ENCODE data around the gene KAZN. TPM values are rescaled to one million over a fixed set of nuclear protein-coding genes. Genes with fewer than 3 reads are reported as not detected.

The KAZN gene
- polyA plus RNA-seq, 1 of the 3 experiments (the other 2 are of a cell fraction) = 6.8 TPM

DNA sequence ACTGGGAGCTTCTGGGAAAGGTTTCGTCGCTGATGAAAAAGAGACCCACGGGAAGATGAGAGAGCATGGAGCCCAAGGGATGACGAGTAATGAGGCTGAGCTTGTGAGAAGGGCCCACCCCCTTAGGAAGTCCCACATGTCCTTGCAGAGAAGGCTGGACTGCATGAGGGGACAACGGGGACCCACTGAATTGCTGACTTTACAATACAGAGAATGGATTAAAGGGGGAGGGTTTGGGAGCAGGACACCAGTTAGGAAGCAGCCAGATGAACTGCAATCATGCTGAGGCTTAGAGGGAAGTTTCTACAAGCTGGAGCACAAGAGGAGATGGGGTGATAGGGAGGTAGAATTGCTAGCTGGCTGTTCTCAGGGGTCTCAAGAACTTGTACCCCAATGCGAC lies 549.5 kb downstream of the KAZN start:
- no peaks in the 10 kb centered on the region for H3K79me2 ChIP-seq (ENCODE audit: insufficient read depth)
- peaks cover 0 to 53% of the 10 kb centered on the region in 2 experiments; a peak in 2 of 4 replicates for H3K4me1 ChIP-seq (ENCODE audit: control insufficient read depth in 1 of 2, insufficient read depth in 2 of 2, low read depth in 1 of 2, low read length in 1 of 2)
- 87% methylated on average over 6 of the region's 6 CpGs for WGBS (ENCODE audit: low lambda C conversion rate)
- H3K4me3 ChIP-seq (ENCODE audit: low read depth in 2 of 2, low read length in 1 of 2) = no peak overlapping the region
- no peaks in the 10 kb centered on the region for H3K27me3 ChIP-seq (ENCODE audit: insufficient read depth)
- H3K9me3 ChIP-seq = no peaks in the 10 kb centered on the region
- no peak overlapping the region for H2AFZ ChIP-seq (ENCODE audit: low read depth)
- H3K9me2 ChIP-seq = no peaks in the 10 kb centered on the region
- H4K20me1 ChIP-seq (ENCODE audit: insufficient read depth) = no peaks in the 10 kb centered on the region
- POLR2A ChIA-PET = no interaction called here
- peaks cover 4% of the 10 kb centered on the region for H3F3A ChIP-seq (replicated peaks; ENCODE audit: insufficient read depth)
- no peaks in the 10 kb centered on the region for H3K36me3 ChIP-seq (replicated peaks in 1 of 2; ENCODE audit: control insufficient read depth in 1 of 2, insufficient read depth in 2 of 2, low read length in 1 of 2)
- H3K9ac ChIP-seq = no peak overlapping the region
- CTCF ChIA-PET = interaction anchor here (0.7 to 7.2 kb wide), 5 partner anchors 8 to 260 kb away, joined by 3 to 88 read pairs (median 4); no protein-coding TSS in a partner anchor
- no peak overlapping the region for H3K4me2 ChIP-seq
- peak overlapping the region in 1 of 2 experiments; percentile 44; a peak in 1 of 4 replicates for H3K27ac ChIP-seq (ENCODE audit: low read depth in 2 of 2, low read length in 1 of 2)
- DNase-seq = no peak
- TF ChIP-seq SIN3A (IDR thresholded peaks at IDR 0.05; ENCODE audit: borderline replicate concordance, low read depth, low read length) = no peak
- no peak for TF ChIP-seq RFX5 (IDR thresholded peaks at IDR 0.05; ENCODE audit: low read length)
- no peak for TF ChIP-seq YY1 (IDR thresholded peaks at IDR 0.05; ENCODE audit: low read depth)
- no peak for TF ChIP-seq TCF12 (IDR thresholded peaks at IDR 0.05)
- TF ChIP-seq NFIC (IDR thresholded peaks at IDR 0.05; ENCODE audit: borderline replicate concordance) = no peak
- TF ChIP-seq FOSL2 (IDR thresholded peaks at IDR 0.05; ENCODE audit: borderline replicate concordance, low read depth) = no peak
- TF ChIP-seq, protein P1, sequence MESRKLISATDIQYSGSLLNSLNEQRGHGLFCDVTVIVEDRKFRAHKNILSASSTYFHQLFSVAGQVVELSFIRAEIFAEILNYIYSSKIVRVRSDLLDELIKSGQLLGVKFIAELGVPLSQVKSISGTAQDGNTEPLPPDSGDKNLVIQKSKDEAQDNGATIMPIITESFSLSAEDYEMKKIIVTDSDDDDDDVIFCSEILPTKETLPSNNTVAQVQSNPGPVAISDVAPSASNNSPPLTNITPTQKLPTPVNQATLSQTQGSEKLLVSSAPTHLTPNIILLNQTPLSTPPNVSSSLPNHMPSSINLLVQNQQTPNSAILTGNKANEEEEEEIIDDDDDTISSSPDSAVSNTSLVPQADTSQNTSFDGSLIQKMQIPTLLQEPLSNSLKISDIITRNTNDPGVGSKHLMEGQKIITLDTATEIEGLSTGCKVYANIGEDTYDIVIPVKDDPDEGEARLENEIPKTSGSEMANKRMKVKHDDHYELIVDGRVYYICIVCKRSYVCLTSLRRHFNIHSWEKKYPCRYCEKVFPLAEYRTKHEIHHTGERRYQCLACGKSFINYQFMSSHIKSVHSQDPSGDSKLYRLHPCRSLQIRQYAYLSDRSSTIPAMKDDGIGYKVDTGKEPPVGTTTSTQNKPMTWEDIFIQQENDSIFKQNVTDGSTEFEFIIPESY (IDR thresholded peaks at IDR 0.05; ENCODE audit: borderline replicate concordance, low read depth) = no peak
- TF ChIP-seq MEF2A (IDR thresholded peaks at IDR 0.05; ENCODE audit: borderline replicate concordance, low read depth) = no peak
- TF ChIP-seq TAF1 (IDR thresholded peaks at IDR 0.05; ENCODE audit: borderline replicate concordance, low read depth, low read length) = no peak
- no peak for TF ChIP-seq MXI1 (IDR thresholded peaks at IDR 0.05; ENCODE audit: low read depth, low read length)
- TF ChIP-seq FOXJ3 (CRISPR knock-in tag; IDR thresholded peaks at IDR 0.05) = no peak
- TF ChIP-seq, protein P2, sequence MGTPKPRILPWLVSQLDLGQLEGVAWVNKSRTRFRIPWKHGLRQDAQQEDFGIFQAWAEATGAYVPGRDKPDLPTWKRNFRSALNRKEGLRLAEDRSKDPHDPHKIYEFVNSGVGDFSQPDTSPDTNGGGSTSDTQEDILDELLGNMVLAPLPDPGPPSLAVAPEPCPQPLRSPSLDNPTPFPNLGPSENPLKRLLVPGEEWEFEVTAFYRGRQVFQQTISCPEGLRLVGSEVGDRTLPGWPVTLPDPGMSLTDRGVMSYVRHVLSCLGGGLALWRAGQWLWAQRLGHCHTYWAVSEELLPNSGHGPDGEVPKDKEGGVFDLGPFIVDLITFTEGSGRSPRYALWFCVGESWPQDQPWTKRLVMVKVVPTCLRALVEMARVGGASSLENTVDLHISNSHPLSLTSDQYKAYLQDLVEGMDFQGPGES (IDR thresholded peaks at IDR 0.05; ENCODE audit: low read depth, low read length) = no peak
- TF ChIP-seq, protein P3, sequence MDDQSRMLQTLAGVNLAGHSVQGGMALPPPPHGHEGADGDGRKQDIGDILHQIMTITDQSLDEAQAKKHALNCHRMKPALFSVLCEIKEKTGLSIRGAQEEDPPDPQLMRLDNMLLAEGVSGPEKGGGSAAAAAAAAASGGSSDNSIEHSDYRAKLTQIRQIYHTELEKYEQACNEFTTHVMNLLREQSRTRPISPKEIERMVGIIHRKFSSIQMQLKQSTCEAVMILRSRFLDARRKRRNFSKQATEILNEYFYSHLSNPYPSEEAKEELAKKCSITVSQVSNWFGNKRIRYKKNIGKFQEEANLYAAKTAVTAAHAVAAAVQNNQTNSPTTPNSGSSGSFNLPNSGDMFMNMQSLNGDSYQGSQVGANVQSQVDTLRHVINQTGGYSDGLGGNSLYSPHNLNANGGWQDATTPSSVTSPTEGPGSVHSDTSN (IDR thresholded peaks at IDR 0.05) = no peak
- no peak for TF ChIP-seq RCOR1 (IDR thresholded peaks at IDR 0.05; ENCODE audit: low read length)
- no peak for TF ChIP-seq GABPA (IDR thresholded peaks at IDR 0.05; ENCODE audit: low read depth)
- TF ChIP-seq, protein P4, sequence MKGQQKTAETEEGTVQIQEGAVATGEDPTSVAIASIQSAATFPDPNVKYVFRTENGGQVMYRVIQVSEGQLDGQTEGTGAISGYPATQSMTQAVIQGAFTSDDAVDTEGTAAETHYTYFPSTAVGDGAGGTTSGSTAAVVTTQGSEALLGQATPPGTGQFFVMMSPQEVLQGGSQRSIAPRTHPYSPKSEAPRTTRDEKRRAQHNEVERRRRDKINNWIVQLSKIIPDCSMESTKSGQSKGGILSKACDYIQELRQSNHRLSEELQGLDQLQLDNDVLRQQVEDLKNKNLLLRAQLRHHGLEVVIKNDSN (IDR thresholded peaks at IDR 0.05; ENCODE audit: borderline replicate concordance, low read depth) = no peak
